BLaER1 treated with 17β-estradiol and CSF1 and Interleukin-3, amounts not matched to agents 10 nM and 100 nM (cell line): ENCODE results near the gene ZBTB42.
A peak's percentile ranks its signal among the peaks of the same experiment; 100 is the strongest.
"Not testable (repeated sequence)": the region's sequence is repeated elsewhere in the genome, so short reads cannot be mapped to it uniquely, and the experiment has no call there.

ENCODE experiments used
- H3K27ac ChIP-seq, 11 experiments: shearing (Covaris generic); formaldehyde crosslinking; 2 replicates each; pipeline ENCODE4 v1.8.1; 2022
- H3K27me3 ChIP-seq, 11 experiments: shearing (Covaris generic); formaldehyde crosslinking; 2 replicates each; pipeline ENCODE4 v1.8.1; 2022
- H3K36me3 ChIP-seq, 11 experiments: shearing (Covaris generic); formaldehyde crosslinking; 2 replicates each; pipeline ENCODE4 v1.8.1; 2022
- H3K4me1 ChIP-seq, 10 experiments: shearing (Covaris generic); formaldehyde crosslinking; 2 replicates each; pipeline ENCODE4 v1.8.1; 2022
- H3K4me2 ChIP-seq, 11 experiments: shearing (Covaris generic); formaldehyde crosslinking; 2 replicates each; pipeline ENCODE4 v1.8.1; 2022
- H3K4me3 ChIP-seq, 10 experiments: shearing (Covaris generic); formaldehyde crosslinking; 2 replicates each; pipeline ENCODE4 v1.8.1; 2022
- H3K9ac ChIP-seq, 11 experiments: shearing (Covaris generic); formaldehyde crosslinking; 2 replicates each; pipeline ENCODE4 v1.8.1; 2022
- H3K9me3 ChIP-seq, 11 experiments: shearing (Covaris generic); formaldehyde crosslinking; replicated peaks in 1 of 11; 2 replicates each; pipeline ENCODE4 v1.8.1; 2022
- H4K20me1 ChIP-seq, 11 experiments: shearing (Covaris generic); formaldehyde crosslinking; 2 replicates each; pipeline ENCODE4 v1.8.1; 2022
- Cebpa-rat ChIP-seq, 11 experiments: shearing (Covaris generic); IDR thresholded peaks; 2 replicates each; pipeline ENCODE4 v1.8.1; 2022

The ZBTB42 gene

DNA sequence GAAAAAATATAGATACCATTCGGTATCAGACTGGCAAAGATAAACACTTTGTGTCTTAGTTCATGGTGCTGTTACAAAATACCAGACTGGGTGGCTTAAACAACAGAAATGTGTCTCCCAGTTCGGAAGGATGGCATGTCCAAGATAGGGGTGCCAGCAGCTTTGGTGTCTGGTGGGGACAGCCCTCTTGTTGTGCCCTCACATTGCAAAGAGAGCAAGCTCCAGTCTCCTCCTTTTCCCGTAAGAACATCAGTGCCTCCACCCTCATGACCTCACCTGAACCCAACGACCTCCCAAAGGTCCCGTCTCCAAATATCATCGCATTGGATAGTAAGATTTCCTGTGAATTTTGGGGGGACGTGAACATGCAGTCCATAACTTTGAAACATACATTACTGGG is 12.4 kb downstream of the ZBTB42 start:
- Histone ChIP-seq H3K9ac (no peak overlapping the region), H3K27me3 (no peaks in the 10 kb centered on the region), H3K27ac (no peak overlapping the region), H3K4me3 (no peak overlapping the region), H3K36me3 (peaks cover 0 to 14% (median 7%) of the 10 kb centered on the region in 11 experiments; a peak in 11 of 22 replicates), H3K4me2 (0 out of 22 replicates have a peak overlapping the region, but pooled peaks of 1 of the 11 experiments have one; percentile 98), H4K20me1 (peaks cover 0 to 13% (median 0%) of the 10 kb centered on the region in 11 experiments; a peak in 8 of 22 replicates), H3K4me1 (peaks cover 25 to 35% (median 29%) of the 10 kb centered on the region in 10 experiments), H3K9me3 (peaks cover 0 to 8% (median 7%) of the 10 kb centered on the region in 11 experiments; a peak in 10 of 22 replicates)
- TF ChIP-seq Cebpa-rat (IDR thresholded peaks at IDR 0.05): no peak

DNA sequence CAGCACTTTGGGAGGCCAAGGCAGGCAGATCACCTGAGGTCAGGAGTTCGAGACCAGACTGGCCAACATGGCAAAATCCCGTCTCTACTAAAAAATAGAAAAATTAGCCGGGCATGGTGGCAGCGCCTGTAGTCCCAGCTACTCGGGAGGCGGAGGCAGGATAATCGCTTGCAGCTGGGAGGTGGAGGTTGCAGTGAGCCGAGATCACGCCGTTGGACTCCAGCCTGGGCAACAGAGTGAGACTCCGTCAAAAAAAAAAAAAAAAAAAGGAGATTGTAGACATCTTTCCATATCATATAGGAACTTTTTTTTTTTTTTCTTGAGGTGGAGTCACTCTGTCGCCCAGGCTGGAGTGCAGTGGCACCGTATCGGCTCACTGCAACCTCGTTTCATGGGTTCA is 13.8 kb downstream of the ZBTB42 start:
- H3K4me2 ChIP-seq: peak overlapping the region; percentile 81 to 100 (median 98)
- H3K27me3 ChIP-seq, H3K9me3 ChIP-seq: not testable (repeated sequence)
- peak overlapping the region; percentile 70 to 97 (median 86) for H3K4me3 ChIP-seq
- peaks cover 25 to 35% (median 29%) of the 10 kb centered on the region in 10 experiments for H3K4me1 ChIP-seq
- H4K20me1 ChIP-seq: peaks cover 0 to 13% (median 0%) of the 10 kb centered on the region in 11 experiments; a peak in 8 of 22 replicates
- H3K27ac ChIP-seq: peak overlapping the region; percentile 52 to 99 (median 95); a peak in 15 of 22 replicates
- peaks cover 0 to 17% (median 9%) of the 10 kb centered on the region in 11 experiments; a peak in 11 of 22 replicates for H3K36me3 ChIP-seq
- peak overlapping the region; percentile 80 to 99 (median 93); a peak in 21 of 22 replicates for H3K9ac ChIP-seq

DNA sequence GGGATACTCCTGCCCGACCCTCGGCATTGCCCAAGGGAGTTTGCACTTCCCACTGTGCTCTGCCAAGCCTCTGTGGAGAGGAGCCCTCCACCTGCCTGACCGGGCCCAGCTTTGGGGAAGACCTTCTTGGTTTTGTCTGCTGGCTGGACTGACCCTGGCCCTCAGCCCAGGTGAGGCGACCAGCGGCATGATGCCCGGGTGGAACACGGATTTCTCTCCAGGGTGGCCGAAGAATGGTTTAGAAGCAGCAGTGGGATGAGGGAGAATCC is 15.6 kb downstream of the ZBTB42 start:
- Histone ChIP-seq H3K4me2 (peak overlapping the region; percentile 96 to 100 (median 98)), H3K4me1 (peaks cover 25 to 35% (median 29%) of the 10 kb centered on the region in 10 experiments), H3K4me3 (peak overlapping the region; percentile 70 to 97 (median 86)), H4K20me1 (peaks cover 0 to 13% (median 0%) of the 10 kb centered on the region in 11 experiments; a peak in 8 of 22 replicates), H3K27ac (peak overlapping the region; percentile 52 to 99 (median 95)), H3K9ac (peak overlapping the region; percentile 80 to 99 (median 93)), H3K36me3 (peaks cover 0 to 12% (median 9%) of the 10 kb centered on the region in 11 experiments; a peak in 12 of 22 replicates), H3K27me3 (no peaks in the 10 kb centered on the region), H3K9me3 (peaks cover 0 to 8% (median 7%) of the 10 kb centered on the region in 11 experiments; a peak in 10 of 22 replicates)
- TF ChIP-seq Cebpa-rat (IDR thresholded peaks at IDR 0.05): no peak

DNA sequence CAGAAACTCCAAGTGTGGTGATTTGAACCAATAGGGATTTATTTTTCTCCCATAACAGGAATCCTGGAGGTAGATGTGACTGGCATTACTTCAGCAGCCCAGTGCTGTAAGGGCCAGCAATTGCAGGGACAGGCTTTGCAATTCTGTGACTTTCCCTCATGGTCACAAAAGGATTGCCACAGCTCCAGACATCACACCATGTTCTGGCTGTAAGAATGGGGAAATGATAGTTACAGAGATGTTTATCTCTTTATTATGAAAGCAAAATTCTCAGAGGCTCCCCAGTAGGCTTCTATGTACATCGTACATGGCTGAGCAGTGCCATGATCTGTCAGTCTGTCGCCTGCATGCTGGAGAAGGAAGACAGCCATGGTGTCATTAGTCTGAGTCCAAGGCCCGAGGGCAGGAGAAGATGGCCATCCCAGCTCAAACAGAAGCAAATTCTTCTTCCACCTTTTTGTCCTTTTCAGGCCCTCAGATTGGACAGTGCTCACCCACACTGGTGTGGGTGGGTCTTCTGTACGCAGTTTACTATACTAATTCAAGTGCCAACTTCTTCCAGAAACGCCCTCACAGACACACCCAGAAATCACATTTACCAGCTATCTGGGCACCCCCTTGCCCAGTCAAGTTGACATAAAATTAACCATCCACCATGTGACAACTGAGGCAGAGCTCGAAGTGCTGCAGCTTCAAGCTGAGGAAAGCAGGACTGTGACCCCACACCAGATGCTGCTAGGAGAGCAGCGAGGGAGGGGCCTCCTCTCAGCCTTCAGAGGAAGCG is 17.2 kb downstream of the ZBTB42 start:
- Histone ChIP-seq H3K4me1 (peaks cover 25 to 35% (median 29%) of the 10 kb centered on the region in 10 experiments), H3K27me3 (no peaks in the 10 kb centered on the region), H3K4me2 (no peak overlapping the region), H3K36me3 (peaks cover 0 to 12% (median 9%) of the 10 kb centered on the region in 11 experiments; a peak in 12 of 22 replicates), H4K20me1 (peaks cover 0 to 13% (median 0%) of the 10 kb centered on the region in 11 experiments; a peak in 8 of 22 replicates), H3K4me3 (no peak overlapping the region; a peak in 1 of 20 replicates), H3K9me3 (peaks cover 0 to 8% (median 7%) of the 10 kb centered on the region in 11 experiments; a peak in 10 of 22 replicates), H3K27ac (no peak overlapping the region), H3K9ac (no peak overlapping the region)
- no peak for TF ChIP-seq Cebpa-rat (IDR thresholded peaks at IDR 0.05)

DNA sequence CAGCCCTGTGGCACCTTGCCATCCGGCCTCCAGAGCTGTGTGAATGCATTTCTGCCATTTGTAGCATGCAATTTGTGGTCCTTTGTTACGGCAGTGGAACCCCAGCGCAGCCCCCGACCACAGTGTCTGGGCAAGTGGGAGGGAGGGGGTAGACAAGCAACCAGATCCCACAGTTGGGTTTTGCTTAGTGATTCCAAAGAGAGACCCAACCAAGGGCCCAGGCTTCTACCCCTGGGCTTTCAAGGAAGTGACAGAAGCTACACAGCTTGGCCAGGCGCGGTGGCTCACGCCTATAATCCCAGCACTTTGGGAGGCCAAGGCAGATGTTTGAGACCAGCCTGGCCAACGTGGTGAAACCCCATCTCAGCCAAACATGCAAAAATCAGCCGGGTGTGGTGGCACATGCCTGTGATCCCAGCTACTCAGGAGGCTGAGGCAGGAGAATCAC is 17.8 kb downstream of the ZBTB42 start:
- Histone ChIP-seq H3K4me2 (no peak overlapping the region), H3K9me3 (peaks cover 0 to 8% (median 7%) of the 10 kb centered on the region in 11 experiments; a peak in 10 of 22 replicates), H4K20me1 (peaks cover 0 to 13% (median 0%) of the 10 kb centered on the region in 11 experiments; a peak in 8 of 22 replicates), H3K9ac (no peak overlapping the region), H3K27ac (no peak overlapping the region), H3K4me3 (no peak overlapping the region), H3K27me3 (no peaks in the 10 kb centered on the region), H3K4me1 (peaks cover 25 to 30% (median 27%) of the 10 kb centered on the region in 10 experiments), H3K36me3 (peaks cover 0 to 12% (median 9%) of the 10 kb centered on the region in 11 experiments; a peak in 12 of 22 replicates)
- no peak for TF ChIP-seq Cebpa-rat (IDR thresholded peaks at IDR 0.05)

DNA sequence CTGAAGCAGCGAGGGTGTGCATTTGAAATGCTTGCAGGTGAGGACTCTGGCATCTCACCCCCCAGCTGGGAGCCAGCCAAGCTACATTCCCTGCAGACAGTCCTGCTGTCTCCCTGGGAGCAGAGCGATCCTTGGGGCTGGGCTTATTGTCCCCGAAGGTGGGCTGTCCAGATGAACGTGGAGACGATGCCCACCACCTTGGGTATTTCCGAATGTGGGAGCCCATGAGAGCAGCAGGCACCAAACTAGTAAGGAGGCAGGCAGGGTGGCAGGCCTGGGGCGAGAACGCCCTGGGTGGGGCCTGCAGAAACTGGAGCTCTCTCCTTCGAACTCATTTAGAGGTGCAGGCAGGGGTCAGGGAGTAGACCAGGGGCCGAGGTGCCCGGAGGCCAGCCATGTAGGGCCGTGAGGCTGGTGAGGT is 18.5 kb downstream of the ZBTB42 start:
- Histone ChIP-seq H3K4me1 (peaks cover 18 to 24% (median 21%) of the 10 kb centered on the region in 10 experiments), H3K4me2 (no peak overlapping the region), H3K9me3 (peaks cover 0 to 10% (median 7%) of the 10 kb centered on the region in 11 experiments; a peak in 11 of 22 replicates), H3K36me3 (peaks cover 0 to 12% (median 9%) of the 10 kb centered on the region in 11 experiments; a peak in 12 of 22 replicates), H3K9ac (0 out of 22 replicates have a peak overlapping the region, but pooled peaks of 2 of the 11 experiments have one; percentile 3 to 23), H3K4me3 (no peak overlapping the region), H3K27me3 (no peaks in the 10 kb centered on the region), H3K27ac (no peak overlapping the region), H4K20me1 (peaks cover 0 to 12% (median 0%) of the 10 kb centered on the region in 11 experiments; a peak in 6 of 22 replicates)
- no peak for TF ChIP-seq Cebpa-rat (IDR thresholded peaks at IDR 0.05)

DNA sequence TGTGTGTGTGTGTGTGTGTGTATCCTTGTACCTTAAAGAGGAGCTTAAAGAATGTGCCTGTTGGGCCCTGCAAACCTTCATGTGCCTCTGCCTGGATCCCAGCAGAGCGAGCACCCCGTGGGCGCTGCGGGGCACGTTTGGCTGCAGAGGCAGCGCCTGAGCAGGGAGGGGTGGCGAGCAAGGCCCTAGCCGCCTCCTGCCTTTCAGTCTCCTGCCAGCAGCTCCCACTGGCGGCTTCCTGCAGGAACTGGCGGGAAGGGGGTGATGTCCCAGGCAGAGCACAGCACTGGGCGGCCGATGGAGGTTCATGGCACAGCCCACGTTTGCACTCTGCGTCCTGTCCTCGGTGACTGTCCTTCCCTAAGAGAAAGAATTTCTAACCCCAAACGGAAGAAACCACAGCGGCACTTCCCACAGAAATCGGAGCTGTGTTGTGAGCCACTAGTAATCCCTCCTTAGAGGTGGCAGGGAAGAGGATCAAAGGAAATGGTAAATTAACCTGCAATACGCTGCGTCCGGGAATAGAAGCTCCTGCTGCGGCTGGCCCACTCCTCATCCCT is 19.8 kb downstream of the ZBTB42 start:
- H3K9me3 ChIP-seq: peaks cover 0 to 18% (median 8%) of the 10 kb centered on the region in 11 experiments; a peak in 12 of 22 replicates
- H3K4me2 ChIP-seq: no peak overlapping the region
- H3K27me3 ChIP-seq: peaks cover 3 to 13% (median 10%) of the 10 kb centered on the region in 11 experiments; a peak in 19 of 22 replicates
- peaks cover 0 to 12% (median 9%) of the 10 kb centered on the region in 11 experiments; a peak in 12 of 22 replicates for H3K36me3 ChIP-seq
- TF ChIP-seq Cebpa-rat (IDR thresholded peaks at IDR 0.05): no peak
- no peak overlapping the region for H3K4me3 ChIP-seq
- H3K4me1 ChIP-seq: peaks cover 10 to 19% (median 16%) of the 10 kb centered on the region in 10 experiments; a peak in 19 of 20 replicates
- no peaks in the 10 kb centered on the region for H4K20me1 ChIP-seq
- H3K9ac ChIP-seq: 0 out of 22 replicates have a peak overlapping the region, but pooled peaks of 1 of the 11 experiments have one; percentile 22
- no peak overlapping the region for H3K27ac ChIP-seq

DNA sequence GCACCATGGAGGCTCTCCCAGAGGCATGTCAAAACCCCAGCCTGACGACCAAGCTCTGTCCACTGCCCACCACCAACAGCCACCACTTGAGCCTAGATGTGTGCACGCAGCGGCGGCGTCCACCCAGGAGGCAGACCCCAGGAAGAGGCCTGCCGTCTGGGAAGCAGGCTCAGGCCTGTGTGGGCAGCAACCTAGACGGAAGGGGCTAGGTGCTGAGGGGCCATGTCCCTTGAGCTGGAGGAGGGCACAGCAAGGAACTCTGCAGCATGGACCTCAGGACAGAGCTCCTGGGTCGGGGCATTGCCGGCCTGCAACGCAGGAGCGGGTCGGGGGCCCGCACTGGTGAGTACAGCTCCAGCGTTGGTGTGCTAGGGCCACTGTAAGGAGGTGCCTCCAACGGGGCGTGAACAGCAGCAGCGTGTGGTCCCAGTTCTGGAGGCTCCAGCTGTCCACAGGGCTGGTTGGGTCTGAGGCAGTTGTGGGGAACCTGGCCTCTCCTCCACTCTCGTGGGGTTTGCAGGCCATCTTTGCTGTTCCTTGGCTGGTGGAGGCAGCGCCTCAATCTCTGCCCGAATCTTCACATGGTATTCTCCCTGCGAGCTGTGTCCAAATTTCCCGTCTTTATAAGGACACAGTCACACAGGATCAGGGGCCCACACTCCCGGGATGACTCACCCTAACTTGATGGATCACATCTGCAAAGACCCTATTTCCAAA is 20.5 kb downstream of the ZBTB42 start:
- Histone ChIP-seq H3K9me3 (peaks cover 0 to 18% (median 8%) of the 10 kb centered on the region in 11 experiments; a peak in 12 of 22 replicates), H3K4me1 (peaks cover 10 to 21% (median 19%) of the 10 kb centered on the region in 10 experiments; a peak in 19 of 20 replicates), H3K4me2 (no peak overlapping the region), H3K27ac (no peak overlapping the region), H3K36me3 (peaks cover 0 to 12% (median 9%) of the 10 kb centered on the region in 11 experiments; a peak in 12 of 22 replicates), H3K9ac (peak overlapping the region in 2 of 11 experiments; percentile 18 to 22; a peak in 1 of 22 replicates), H4K20me1 (no peaks in the 10 kb centered on the region), H3K27me3 (peaks cover 4 to 19% (median 16%) of the 10 kb centered on the region in 11 experiments; a peak in 19 of 22 replicates), H3K4me3 (no peak overlapping the region)
- TF ChIP-seq Cebpa-rat (IDR thresholded peaks at IDR 0.05): no peak
